NCI-H2227 treated with DMSO at 0.1 percent for 48 hours (cell line): Measurements from ENCODE around the gene ABCB11.
A peak's percentile ranks its signal among the peaks of the same experiment; 100 is the strongest.

Experiments used
- DNase-seq: peaks from one replicate; lab custom pipeline; 2025; lab: John Stamatoyannopoulos, UW

The ABCB11 gene

DNA sequence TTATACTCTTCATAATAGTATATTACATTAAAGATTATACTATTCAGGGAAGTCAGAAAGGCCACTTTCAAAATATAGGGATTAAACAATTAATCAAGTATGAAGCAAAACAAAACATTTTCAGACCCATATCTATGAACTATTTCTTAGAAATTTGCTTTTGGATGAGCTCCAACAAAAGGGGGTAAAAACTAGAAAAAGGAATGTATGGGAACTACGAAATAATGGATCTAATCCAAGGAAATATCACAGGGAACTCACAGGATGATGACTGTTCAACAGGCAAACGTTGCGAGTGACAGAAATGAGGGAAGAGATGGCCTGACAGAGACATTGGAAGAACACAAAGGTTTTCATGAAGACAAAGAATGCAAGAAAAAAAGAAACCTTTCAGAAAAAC is 102.1 kb downstream of the ABCB11 start:
- no peak for DNase-seq

GRCh38 chr2:168928113-168928831 is 102.9 kb downstream of the ABCB11 start:
- no peak for DNase-seq

DNA sequence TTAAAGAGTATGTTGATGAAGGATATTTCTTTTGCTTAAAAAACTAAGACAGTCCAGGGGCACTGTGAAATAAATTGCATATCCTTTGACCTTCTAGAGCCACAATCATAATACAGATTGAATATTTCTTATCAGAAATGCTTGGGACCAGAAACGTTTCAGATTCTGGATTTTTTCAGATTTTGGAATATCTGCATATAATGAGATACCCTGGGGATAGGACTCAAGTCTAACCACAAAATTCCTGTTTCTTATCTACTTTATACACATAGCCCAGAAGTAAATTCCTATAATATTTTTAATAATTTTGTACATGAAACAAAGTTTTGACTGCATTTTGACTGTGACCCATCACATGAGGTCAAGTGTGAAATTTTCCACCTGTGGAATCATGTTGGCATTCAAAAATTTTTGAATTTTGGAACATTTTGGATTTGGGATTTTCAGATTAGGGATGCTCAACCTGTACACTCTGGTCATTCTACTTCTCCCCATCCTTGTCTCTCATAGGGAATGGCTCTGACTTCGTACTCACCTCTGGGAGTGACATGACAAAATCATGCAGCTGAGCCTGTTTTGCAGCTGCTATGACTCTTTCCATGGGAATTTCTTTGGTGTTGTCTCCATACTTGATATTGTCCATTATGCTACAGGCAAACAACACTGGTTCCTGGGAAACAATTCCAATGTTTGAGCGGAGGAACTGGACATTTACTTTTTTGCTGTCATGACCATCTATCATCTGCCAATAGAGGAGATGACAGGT is 104.3 kb downstream of the ABCB11 start:
- no peak for DNase-seq

DNA sequence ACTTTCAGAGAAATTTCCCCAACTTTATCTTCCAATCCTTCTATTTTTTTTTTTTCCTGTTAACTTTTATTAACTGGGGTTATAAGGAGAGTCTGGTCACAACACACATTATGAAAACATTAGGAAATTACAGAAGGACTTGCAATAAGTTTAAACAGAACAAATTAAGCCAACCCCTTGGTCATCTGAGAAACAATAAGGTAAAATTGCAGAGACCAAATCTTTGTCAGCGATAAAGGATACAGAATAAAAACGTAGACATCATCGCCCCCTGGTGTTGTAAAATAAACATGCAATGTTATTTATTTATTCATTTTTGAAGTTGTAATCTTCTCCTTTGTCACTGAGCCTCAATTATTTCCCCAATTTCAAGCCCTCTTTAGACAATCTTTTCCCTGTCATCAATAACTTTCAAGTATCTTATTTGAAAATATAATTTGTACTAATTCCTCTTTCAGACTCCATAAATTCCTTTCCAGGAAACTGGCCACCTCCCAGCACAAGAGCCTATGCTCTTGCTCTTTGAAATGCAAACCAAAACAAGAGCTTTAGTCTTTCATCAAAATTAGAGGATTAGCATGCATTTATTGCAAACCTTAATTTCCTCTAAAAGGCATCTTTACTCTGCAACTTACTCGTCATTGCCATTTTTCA is 110.5 kb downstream of the ABCB11 start:
- peak; percentile 69 for DNase-seq

DNA sequence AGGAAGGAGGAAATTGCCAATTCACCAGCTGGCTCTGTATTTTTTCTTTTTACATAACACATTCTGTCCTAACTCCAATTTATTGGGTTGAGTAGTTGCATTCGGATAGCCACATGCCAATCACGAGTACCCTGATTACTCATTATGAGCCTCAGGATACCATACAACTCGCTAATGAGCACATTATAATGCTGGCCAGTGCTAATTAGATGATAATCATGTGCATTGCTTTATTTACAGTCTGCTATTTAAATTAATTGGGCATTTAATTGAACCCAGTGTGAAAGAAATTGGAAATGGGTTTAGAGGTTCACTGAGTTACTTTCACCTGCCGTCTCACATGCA is 114.8 kb downstream of the ABCB11 start:
- DNase-seq = no peak

DNA sequence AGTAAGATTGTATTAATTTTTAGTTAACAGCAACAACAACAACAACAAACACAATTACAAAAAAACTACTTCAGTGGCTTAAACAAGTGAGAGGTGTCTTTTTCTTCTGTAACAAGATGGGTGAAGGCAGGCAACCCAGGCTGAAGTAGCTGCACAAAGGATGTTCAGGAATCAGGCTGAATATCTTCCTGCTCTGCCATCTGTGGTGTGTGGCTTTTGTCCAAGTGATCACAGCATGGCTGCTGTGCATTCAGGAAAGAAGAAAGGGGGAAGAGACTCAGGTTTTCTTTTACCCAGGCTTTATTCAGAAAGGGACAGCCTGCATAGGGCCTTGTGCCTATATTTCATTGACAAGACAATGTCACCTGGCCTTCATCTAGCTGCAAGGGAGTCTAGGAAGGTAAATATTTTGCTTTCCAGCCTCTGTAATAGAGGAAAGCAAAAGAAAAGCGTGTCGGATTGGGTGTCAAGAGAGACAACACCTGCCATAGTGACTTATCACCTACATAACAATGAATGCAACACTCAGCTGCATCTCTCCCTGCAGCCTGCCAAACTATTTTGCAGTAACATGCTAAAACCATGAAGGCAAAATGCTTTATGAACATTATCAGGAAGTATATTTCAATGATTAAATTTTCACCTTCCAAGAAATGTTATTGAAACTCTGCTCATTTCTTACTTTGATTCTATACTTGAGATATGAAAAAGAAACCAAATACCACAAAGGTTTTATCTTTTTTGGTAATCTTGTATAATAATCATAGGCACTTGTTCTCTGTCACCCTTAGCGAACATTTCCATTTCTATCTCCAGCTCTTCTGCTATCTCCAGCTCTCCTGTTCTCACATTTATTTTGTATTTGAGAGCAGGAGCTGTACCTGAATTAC is 115.4 kb downstream of the ABCB11 start:
- DNase-seq = no peak

DNA sequence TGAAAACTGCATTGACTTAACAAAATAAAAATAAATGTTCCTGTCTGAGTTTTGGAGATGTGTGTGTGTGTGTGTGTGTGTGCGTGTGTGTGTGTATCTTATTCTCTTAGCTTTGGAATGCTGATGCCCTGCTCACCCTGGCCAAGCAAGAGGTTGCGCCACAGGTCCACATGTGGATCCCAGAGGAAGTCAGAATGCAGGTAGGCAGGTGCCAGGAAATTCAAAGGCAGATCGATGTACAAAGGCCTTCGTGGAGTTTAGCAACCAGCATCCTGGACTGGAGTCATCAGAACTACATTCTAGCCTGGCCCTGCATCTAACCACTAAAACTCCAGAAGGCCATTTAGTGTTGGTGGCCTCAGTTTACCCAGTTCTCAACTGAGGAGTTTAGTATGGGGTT is 117.6 kb downstream of the ABCB11 start:
- DNase-seq = peak; percentile 75

- peak; percentile 77 for DNase-seq
Measured at GRCh38 chr2:168912901-168913369, 118.2 kb downstream of the ABCB11 start.

DNA sequence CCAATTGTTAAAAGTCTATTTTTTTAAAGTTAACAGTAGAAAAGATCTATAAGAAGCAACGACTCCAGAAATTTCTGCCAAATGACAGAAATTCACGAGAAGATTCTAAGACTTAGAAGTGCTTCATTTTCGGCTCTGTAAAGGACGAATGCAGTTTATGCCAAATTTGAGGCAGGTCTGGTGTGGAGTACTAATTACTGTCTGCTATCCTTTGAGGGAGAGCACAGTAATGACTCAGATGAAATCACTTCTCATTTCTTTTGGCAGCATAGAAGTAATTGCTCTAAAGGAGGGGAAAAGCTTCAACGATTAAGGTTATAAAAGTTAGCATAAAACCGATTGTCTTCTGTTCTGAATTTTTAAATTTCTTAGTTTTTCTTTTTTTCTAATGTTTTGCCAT is 118.7 kb downstream of the ABCB11 start:
- peak; percentile 75 for DNase-seq

DNA sequence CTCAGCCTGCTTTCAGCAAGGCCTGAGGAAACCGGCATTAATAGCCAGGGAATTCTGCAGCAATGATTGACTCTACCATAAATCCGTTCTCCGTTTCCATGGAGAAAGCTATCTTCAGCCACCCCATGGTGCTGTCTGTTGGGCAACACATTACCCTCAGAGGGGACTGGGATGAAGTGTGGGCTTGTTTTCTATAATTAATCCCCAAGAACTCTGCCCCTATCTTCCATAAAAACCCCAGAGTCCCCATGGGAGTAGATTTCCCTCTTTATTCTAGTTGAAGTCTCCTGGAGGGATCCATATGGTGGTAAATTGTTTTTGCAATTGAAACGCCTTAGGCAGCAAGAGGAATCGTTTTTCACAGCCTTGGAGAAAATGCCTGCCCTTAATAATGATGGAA is 120.8 kb downstream of the ABCB11 start:
- DNase-seq = peak; percentile 94

GRCh38 chr2:168907940-168908662 is 123.0 kb downstream of the ABCB11 start:
- no peak for DNase-seq

DNA sequence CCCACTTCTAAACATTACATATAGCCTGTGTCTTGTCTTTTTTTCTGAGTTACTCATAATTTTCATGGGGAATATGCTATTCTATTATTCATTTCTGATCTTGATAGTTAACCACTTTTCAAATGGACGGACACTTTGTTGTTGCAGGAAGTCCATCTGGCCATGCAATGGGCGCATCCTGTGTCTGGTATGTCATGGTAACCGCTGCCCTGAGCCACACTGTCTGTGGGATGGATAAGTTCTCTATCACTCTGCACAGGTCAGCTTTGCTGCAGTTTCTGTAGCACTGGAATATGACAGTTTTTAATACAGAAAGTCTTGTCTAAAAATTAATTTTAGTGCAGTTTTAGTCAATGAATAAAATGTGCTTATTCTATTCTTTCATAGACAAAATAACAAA is 126.8 kb downstream of the ABCB11 start:
- no peak for DNase-seq

GRCh38 chr2:168903888-168904287 is 127.2 kb downstream of the ABCB11 start:
- DNase-seq = no peak

DNA sequence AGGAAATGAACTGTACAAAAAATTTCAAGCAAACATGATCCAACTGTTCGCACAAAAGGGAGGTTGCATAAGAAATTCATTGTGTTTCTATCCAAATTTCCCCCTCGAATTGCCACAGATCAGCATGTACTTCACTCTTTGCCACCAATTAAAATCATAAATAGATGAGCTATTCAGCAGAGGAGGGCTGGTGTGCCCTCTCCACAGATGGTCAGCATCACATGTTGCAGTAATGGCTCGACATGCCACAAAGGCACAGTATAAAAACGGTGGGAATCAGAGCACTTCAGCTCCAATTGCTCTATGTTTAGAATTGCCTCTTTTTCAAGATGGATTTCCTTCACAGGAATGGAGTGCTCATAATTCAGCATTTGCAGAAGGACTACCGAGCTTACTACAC is 130.1 kb downstream of the ABCB11 start, which contains the start of gene G6PC2:
Gene G6PC2 (plus strand): TSS at position 289 of the 400 bp plus-strand sequence. CDS start 41 bp downstream, at position 330.
- DNase-seq = no peak

DNA sequence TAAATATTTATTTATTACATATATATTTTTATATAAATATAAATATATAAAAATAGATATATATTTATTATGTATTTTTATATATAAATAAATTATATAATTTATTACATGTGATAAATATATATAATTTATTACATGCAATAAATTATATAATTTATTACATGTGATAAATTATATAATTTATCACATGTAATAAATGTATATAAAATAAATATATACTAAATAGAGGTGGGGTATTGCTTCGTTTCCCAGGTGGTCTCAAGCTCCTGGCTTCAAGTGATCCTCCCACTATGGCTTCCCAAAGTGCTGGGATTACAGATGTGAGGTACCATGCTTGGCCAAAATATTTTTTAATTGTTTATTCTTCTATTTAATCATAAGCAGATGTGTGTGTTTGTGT is 133.7 kb downstream of the ABCB11 start:
- no peak for DNase-seq

GRCh38 chr2:168896783-168897182 is 134.3 kb downstream of the ABCB11 start:
- DNase-seq = no peak

GRCh38 chr2:168895771-168896170 is 135.4 kb downstream of the ABCB11 start:
- DNase-seq = peak; percentile 82

- DNase-seq = peak; percentile 60
Measured at GRCh38 chr2:168894720-168895119, 136.4 kb downstream of the ABCB11 start.

DNA sequence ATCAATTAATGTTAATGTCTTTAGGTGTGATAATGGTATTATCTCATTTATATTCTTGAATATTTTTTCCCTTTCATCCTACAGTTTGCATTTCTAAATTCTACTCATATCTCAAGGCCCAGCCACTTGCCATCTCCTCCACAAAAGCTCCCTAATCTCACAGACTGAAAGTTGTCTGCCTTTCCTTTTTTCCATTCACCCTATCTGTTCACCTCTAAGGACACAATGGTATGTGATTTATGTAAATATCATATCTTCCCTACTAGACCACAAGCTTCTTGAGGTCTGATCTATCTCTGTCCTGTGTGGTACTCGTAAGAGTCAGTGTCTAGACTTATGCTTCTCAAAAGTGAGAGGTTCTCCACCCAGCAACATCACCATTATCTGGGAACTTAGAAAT is 137.0 kb downstream of the ABCB11 start:
- DNase-seq = no peak

- DNase-seq = no peak
Measured at GRCh38 chr2:168892327-168892726, 138.8 kb downstream of the ABCB11 start.
